PC-9 (cell line): ENCODE data around the gene URB1. TPM values are rescaled to one million over a fixed set of nuclear protein-coding genes. Genes with fewer than 3 reads are reported as not detected.

Experiments
- BruUV-seq: library from RNA; stranded (reverse); fragments of 400-500 nt; replicated peaks from 2 replicates; lab custom pipeline; 2021; lab: Mats Ljungman, UMichigan
- CTCF ChIA-PET: fragments of 300-600 bp; sonication (Branson Sonifier 250); formaldehyde crosslinking; loops from one replicate; lab custom pipeline; 2022; ENCODE audit warnings: antibody characterized with exemption; lab: Charles Lee
- POLR2A ChIA-PET: fragments of 300-600 bp; sonication (Branson Sonifier 250); formaldehyde crosslinking; loops from one replicate; lab custom pipeline; 2022; ENCODE audit warnings: antibody characterized with exemption; ENCODE audit not compliant: unreplicated experiment; lab: Charles Lee
- DNase-seq, 2 experiments: peaks; one replicate each; pipeline versions ENCODE4 v3.0.0 to v3.0.0-alpha.2; 2015 to 2022; ENCODE audit warnings: mixed read lengths in 1 of 2
- H2AFZ ChIP-seq: fragments of 200-600 bp; sonication (generic); 2 replicates; pipeline ENCODE4 v1.8.1; 2017; ENCODE audit warnings: antibody characterized with exemption
- H3F3A ChIP-seq: fragments of 200-600 bp; sonication (generic); 2 replicates; pipeline ENCODE4 v1.8.1; 2017; ENCODE audit warnings: antibody characterized with exemption, mild to moderate bottlenecking, low read depth; ENCODE audit not compliant: insufficient read depth
- H3K27ac ChIP-seq: fragments of 200-600 bp; sonication (generic); 2 replicates; pipeline ENCODE4 v1.6.1; 2016; ENCODE audit warnings: mixed run types
- H3K27me3 ChIP-seq: fragments of 200-600 bp; sonication (generic); 2 replicates; pipeline ENCODE4 v1.6.1; 2016; ENCODE audit warnings: low read depth, mixed run types; ENCODE audit not compliant: insufficient read depth
- H3K36me3 ChIP-seq: fragments of 200-600 bp; sonication (generic); 2 replicates; pipeline ENCODE4 v1.6.1; 2016; ENCODE audit warnings: low read depth, mixed run types
- H3K4me1 ChIP-seq: fragments of 200-600 bp; sonication (generic); replicated peaks from 2 replicates; pipeline ENCODE4 v1.6.1; 2016; ENCODE audit warnings: mixed run types; ENCODE audit not compliant: insufficient read depth
- H3K4me2 ChIP-seq: fragments of 200-600 bp; sonication (generic); 2 replicates; pipeline ENCODE4 v1.6.1; 2017; ENCODE audit warnings: mixed run types
- H3K4me3 ChIP-seq: fragments of 200-600 bp; sonication (generic); 2 replicates; pipeline ENCODE4 v1.6.1; 2016; ENCODE audit warnings: mixed run types
- H3K79me2 ChIP-seq: fragments of 200-600 bp; sonication (generic); 2 replicates; pipeline ENCODE4 v1.6.1; 2017; ENCODE audit warnings: low read depth, mixed run types
- H3K9me2 ChIP-seq: fragments of 200-600 bp; sonication (generic); 2 replicates; pipeline ENCODE4 v1.8.1; 2017; ENCODE audit warnings: mild to moderate bottlenecking; ENCODE audit not compliant: insufficient read depth
- H3K9me3 ChIP-seq: fragments of 200-600 bp; sonication (generic); 2 replicates; pipeline ENCODE4 v1.8.1; 2016; ENCODE audit warnings: low read depth; ENCODE audit not compliant: insufficient read depth
- H4K20me1 ChIP-seq: fragments of 200-600 bp; sonication (generic); 2 replicates; pipeline ENCODE4 v1.8.1; 2017; ENCODE audit not compliant: insufficient read depth
- EZH2 ChIP-seq: fragments of 200-600 bp; sonication (generic); IDR thresholded peaks from 2 replicates; pipeline ENCODE4 v1.8.0; 2017; ENCODE audit warnings: antibody characterized with exemption, low read depth
- intact Hi-C: fragments of 100-400 bp; cut with micrococcal nuclease; formaldehyde crosslinking; loops from one replicate; pipeline ENCODE4 v1.10.0; 2022; ENCODE audit not compliant: unreplicated experiment
- total RNA-seq: library from RNA; stranded (reverse); gene quantifications from 2 replicates; pipeline ENCODE4 v1.2.3, GENCODE V29; 2021
- TF ChIP-seq, protein P1 (sequence below): fragments of 200-600 bp; sonication (generic); conservative IDR thresholded peaks from 2 replicates; pipeline ENCODE4 v1.6.1; 2017; ENCODE audit warnings: mixed run types, antibody characterized with exemption, mild to moderate bottlenecking, moderate library complexity

URB1 gene
- total RNA-seq, 1 experiment from 2014 or later: 11.0 TPM

DNA sequence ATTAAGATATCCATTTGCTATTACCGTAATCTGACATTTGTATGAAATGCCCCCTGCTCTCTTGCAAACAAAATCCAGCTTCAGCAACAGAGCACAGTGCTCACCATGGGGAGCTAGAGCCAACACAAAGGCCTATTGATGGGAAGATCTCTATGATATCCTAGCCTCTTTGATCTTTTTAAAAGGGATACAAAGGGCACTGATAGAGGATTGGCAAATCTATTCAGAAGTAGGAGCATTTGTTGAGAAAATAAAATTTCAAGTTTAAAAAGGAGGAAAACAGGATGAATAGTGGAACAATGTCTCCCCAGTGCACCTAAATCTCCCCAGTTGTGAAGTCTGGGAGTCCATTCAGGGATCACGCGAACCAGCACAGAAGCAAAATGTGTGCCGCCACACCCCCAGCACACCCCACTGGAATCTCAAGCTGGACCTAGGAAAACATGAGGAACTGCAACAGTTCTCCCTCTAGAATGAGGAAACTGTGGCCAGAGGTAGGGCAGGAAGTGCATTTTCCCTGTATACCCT is 62.0 kb downstream of the URB1 start:
- Histone ChIP-seq H3K4me2 (no peak overlapping the region), H3K27me3 (no peaks in the 10 kb centered on the region), H3K9me2 (no peaks in the 10 kb centered on the region), H2AFZ (no peak overlapping the region), H3F3A (no peaks in the 10 kb centered on the region; the same call in 1 of the 2 replicates), H3K4me3 (no peak overlapping the region), H3K4me1 (no peaks in the 10 kb centered on the region), H4K20me1 (0 out of 2 replicates have a peak, but pooled peaks cover 3% of the 10 kb centered on the region), H3K27ac (no peak overlapping the region), H3K36me3 (no peaks in the 10 kb centered on the region), H3K9me3 (no peaks in the 10 kb centered on the region), H3K79me2 (no peaks in the 10 kb centered on the region)
- TF ChIP-seq, protein P1, sequence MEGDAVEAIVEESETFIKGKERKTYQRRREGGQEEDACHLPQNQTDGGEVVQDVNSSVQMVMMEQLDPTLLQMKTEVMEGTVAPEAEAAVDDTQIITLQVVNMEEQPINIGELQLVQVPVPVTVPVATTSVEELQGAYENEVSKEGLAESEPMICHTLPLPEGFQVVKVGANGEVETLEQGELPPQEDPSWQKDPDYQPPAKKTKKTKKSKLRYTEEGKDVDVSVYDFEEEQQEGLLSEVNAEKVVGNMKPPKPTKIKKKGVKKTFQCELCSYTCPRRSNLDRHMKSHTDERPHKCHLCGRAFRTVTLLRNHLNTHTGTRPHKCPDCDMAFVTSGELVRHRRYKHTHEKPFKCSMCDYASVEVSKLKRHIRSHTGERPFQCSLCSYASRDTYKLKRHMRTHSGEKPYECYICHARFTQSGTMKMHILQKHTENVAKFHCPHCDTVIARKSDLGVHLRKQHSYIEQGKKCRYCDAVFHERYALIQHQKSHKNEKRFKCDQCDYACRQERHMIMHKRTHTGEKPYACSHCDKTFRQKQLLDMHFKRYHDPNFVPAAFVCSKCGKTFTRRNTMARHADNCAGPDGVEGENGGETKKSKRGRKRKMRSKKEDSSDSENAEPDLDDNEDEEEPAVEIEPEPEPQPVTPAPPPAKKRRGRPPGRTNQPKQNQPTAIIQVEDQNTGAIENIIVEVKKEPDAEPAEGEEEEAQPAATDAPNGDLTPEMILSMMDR: no peak
- TF ChIP-seq EZH2: no peak
- DNase-seq: no peak
- intact Hi-C loops: no loop called here
- no TSS peak for BruUV-seq
- POLR2A ChIA-PET: no interaction called here
- CTCF ChIA-PET: no interaction called here

DNA sequence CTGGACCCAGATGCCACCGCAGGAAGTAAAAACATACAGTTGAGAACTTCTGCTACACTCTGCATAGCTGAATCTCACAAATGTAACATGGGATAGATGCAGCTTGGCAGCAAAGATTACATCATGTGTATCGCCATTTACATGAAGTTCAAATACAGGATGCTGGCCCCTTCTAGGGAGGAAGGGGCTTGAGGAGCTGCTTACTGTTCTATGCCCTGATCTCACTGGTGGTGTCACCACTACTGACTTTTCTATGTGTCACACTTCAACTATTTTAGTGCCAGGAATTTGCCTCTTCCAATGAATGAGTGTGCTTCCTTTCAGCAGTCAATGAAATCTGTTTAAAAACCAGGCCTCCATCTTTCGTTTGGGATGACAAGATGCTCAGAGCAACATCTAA is 63.0 kb downstream of the URB1 start:
- Histone ChIP-seq H4K20me1 (0 out of 2 replicates have a peak, but pooled peaks cover 3% of the 10 kb centered on the region), H3K4me3 (no peak overlapping the region), H3K4me1 (no peaks in the 10 kb centered on the region), H2AFZ (no peak overlapping the region), H3K4me2 (no peak overlapping the region), H3K9me2 (no peaks in the 10 kb centered on the region), H3K79me2 (no peaks in the 10 kb centered on the region), H3K36me3 (no peaks in the 10 kb centered on the region), H3K9me3 (no peaks in the 10 kb centered on the region), H3K27ac (no peak overlapping the region), H3F3A (no peaks in the 10 kb centered on the region; the same call in 1 of the 2 replicates), H3K27me3 (no peaks in the 10 kb centered on the region)
- no peak for TF ChIP-seq EZH2
- TF ChIP-seq, protein P1: no peak
- BruUV-seq: no TSS peak
- POLR2A ChIA-PET: no interaction called here
- intact Hi-C loops: no loop called here
- CTCF ChIA-PET: interaction anchor here (0.6 kb wide), 1 partner anchor 72 kb away, joined by 3 read pairs; no protein-coding TSS in a partner anchor
- DNase-seq: no peak

DNA sequence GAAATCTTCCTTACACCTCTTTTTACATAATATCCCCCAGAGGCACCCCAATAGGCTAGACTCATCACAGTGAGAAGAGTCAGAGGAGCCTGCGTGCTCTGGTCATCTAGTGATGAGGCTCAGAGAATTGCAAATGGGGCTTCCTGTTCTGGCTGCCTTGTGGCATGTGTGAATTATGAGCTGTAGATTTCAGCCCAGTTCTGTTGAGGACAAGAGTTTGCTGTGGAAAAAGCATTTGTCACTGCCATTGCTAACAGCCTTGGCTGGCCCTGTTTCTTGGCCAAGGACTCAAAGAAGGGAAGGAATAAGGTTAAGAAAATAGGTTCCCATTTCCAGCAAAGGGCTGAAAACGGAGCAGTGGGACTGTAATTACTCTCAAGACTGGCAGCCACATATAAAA is 63.5 kb downstream of the URB1 start:
- no peaks in the 10 kb centered on the region for H3K36me3 ChIP-seq
- no peaks in the 10 kb centered on the region for H3K79me2 ChIP-seq
- TF ChIP-seq, protein P1: no peak
- TF ChIP-seq EZH2: no peak
- no peak overlapping the region for H3K4me3 ChIP-seq
- H3K27ac ChIP-seq: no peak overlapping the region
- H3K9me3 ChIP-seq: no peaks in the 10 kb centered on the region
- H3K27me3 ChIP-seq: no peaks in the 10 kb centered on the region
- intact Hi-C loops: no loop called here
- H4K20me1 ChIP-seq: 0 out of 2 replicates have a peak, but pooled peaks cover 3% of the 10 kb centered on the region
- no peaks in the 10 kb centered on the region for H3K9me2 ChIP-seq
- no peaks in the 10 kb centered on the region; the same call in 1 of the 2 replicates for H3F3A ChIP-seq
- H3K4me1 ChIP-seq: no peaks in the 10 kb centered on the region
- BruUV-seq: no TSS peak
- no peak for DNase-seq
- POLR2A ChIA-PET: no interaction called here
- no peak overlapping the region for H3K4me2 ChIP-seq
- H2AFZ ChIP-seq: no peak overlapping the region
- CTCF ChIA-PET: interaction anchor here (0.6 kb wide), 1 partner anchor 11 kb away, joined by 3 read pairs; no protein-coding TSS in a partner anchor
